IPS-18a (cell line): ENCODE data around the gene TBC1D22A.

Source experiments
- H3K27ac ChIP-seq: one replicate; pipeline ENCODE4 v1.5.1; 2013; ENCODE audit warnings: low read length
- H3K27me3 ChIP-seq: one replicate; pipeline ENCODE4 v1.6.1; 2013; ENCODE audit warnings: mild to moderate bottlenecking, low read length; ENCODE audit not compliant: control insufficient read depth, insufficient read depth
- H3K36me3 ChIP-seq: one replicate; pipeline ENCODE4 v1.6.1; 2013; ENCODE audit warnings: low read depth, low read length; ENCODE audit not compliant: control insufficient read depth
- H3K4me1 ChIP-seq: one replicate; pipeline ENCODE4 v1.6.1; 2013; ENCODE audit warnings: low read depth, low read length; ENCODE audit not compliant: control insufficient read depth
- H3K4me3 ChIP-seq: one replicate; pipeline ENCODE4 v1.5.1; 2013; ENCODE audit warnings: low read length
- H3K9ac ChIP-seq: one replicate; pipeline ENCODE4 v1.6.1; 2013; ENCODE audit warnings: mild to moderate bottlenecking, low read length, moderate library complexity
- H3K9me3 ChIP-seq: one replicate; pipeline ENCODE4 v1.6.1; 2013; ENCODE audit warnings: low read depth, low read length; ENCODE audit not compliant: control insufficient read depth

TBC1D22A gene

DNA sequence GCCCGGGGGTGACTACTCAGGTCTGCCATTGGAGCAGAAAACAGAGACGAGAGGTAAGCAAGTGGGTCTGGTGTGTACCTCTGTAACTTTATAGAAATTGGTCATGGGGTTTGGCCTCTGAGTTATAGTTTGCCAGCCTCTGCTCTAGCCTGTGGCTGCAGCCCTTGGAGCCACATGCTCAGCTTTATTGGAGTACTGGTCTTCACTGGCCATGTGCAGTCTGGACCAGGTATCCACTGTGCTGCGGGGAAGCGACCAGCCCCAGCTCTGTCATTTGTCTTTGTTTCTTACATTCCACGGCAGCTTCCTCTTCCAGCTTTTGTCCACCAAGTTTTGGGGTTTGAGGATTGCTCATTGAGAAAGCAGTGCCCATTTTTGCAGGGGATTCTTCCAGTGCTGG, 453.4 kb downstream of the TBC1D22A start:
- Histone ChIP-seq H3K4me3 (no peak overlapping the region), H3K4me1 (no peaks in the 10 kb centered on the region), H3K36me3 (no peaks in the 10 kb centered on the region), H3K9me3 (peaks cover 47% of the 10 kb centered on the region), H3K27me3 (no peaks in the 10 kb centered on the region), H3K27ac (no peak overlapping the region), H3K9ac (no peak overlapping the region)

- Histone ChIP-seq H3K27me3 (no peaks in the 10 kb centered on the region), H3K4me3 (no peak overlapping the region), H3K36me3 (no peaks in the 10 kb centered on the region), H3K9me3 (peaks cover 51% of the 10 kb centered on the region), H3K27ac (no peak overlapping the region), H3K4me1 (no peaks in the 10 kb centered on the region), H3K9ac (no peak overlapping the region)
Measured at GRCh38 chr22:47218671-47219070, 456.2 kb downstream of the TBC1D22A start.

- no peaks in the 10 kb centered on the region for H3K36me3 ChIP-seq
- no peak overlapping the region for H3K9ac ChIP-seq
- no peak overlapping the region for H3K4me3 ChIP-seq
- H3K27me3 ChIP-seq = no peaks in the 10 kb centered on the region
- H3K9me3 ChIP-seq = peaks cover 47% of the 10 kb centered on the region
- H3K27ac ChIP-seq = no peak overlapping the region
- no peaks in the 10 kb centered on the region for H3K4me1 ChIP-seq
Measured at GRCh38 chr22:47219789-47220188, 457.3 kb downstream of the TBC1D22A start.

- Histone ChIP-seq H3K36me3 (no peaks in the 10 kb centered on the region), H3K27ac (no peak overlapping the region), H3K4me1 (no peaks in the 10 kb centered on the region), H3K4me3 (no peak overlapping the region), H3K9me3 (peaks cover 42% of the 10 kb centered on the region), H3K27me3 (no peaks in the 10 kb centered on the region), H3K9ac (no peak overlapping the region)
Measured at GRCh38 chr22:47220752-47221151, 458.3 kb downstream of the TBC1D22A start.

- Histone ChIP-seq H3K27ac (no peak overlapping the region), H3K4me1 (no peaks in the 10 kb centered on the region), H3K9ac (no peak overlapping the region), H3K27me3 (no peaks in the 10 kb centered on the region), H3K4me3 (no peak overlapping the region), H3K36me3 (no peaks in the 10 kb centered on the region), H3K9me3 (peaks cover 37% of the 10 kb centered on the region)
Measured at GRCh38 chr22:47221840-47222615, 459.6 kb downstream of the TBC1D22A start.
